ENCODE measurements around the gene ART4.

DNA sequence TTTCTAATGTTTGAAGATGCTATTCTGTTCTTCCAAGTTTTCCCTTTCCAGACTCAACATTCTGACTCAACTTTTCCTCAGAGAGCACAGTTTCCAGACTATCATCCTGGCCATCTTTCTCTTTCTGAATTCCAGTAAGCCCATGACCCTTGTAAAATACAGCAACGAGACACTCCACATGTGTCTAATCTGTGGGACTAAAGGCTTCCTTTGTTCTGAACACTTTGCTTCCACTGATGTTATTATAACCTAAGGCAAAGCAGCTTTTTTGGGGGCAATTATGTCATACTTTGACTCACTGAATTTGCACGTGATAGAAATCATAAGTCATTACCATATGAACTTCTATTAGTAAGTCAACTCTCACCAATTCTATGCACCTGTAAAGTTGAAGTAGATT, 6.3 kb upstream of the ART4 start:
- TF ChIP-seq, protein P1, sequence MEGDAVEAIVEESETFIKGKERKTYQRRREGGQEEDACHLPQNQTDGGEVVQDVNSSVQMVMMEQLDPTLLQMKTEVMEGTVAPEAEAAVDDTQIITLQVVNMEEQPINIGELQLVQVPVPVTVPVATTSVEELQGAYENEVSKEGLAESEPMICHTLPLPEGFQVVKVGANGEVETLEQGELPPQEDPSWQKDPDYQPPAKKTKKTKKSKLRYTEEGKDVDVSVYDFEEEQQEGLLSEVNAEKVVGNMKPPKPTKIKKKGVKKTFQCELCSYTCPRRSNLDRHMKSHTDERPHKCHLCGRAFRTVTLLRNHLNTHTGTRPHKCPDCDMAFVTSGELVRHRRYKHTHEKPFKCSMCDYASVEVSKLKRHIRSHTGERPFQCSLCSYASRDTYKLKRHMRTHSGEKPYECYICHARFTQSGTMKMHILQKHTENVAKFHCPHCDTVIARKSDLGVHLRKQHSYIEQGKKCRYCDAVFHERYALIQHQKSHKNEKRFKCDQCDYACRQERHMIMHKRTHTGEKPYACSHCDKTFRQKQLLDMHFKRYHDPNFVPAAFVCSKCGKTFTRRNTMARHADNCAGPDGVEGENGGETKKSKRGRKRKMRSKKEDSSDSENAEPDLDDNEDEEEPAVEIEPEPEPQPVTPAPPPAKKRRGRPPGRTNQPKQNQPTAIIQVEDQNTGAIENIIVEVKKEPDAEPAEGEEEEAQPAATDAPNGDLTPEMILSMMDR (IDR thresholded peaks at IDR 0.05): no peak
- TF ChIP-seq POLR2AphosphoS5 (IDR thresholded peaks at IDR 0.05; ENCODE audit: low read depth, low read length) (no peak), TCF7L2 (IDR thresholded peaks at IDR 0.05; ENCODE audit: low read depth, low read length) (no peak), SIN3A (IDR thresholded peaks at IDR 0.05; ENCODE audit: borderline replicate concordance, insufficient read depth, low read depth, low read length) (no peak)
- TF ChIP-seq, protein P2, sequence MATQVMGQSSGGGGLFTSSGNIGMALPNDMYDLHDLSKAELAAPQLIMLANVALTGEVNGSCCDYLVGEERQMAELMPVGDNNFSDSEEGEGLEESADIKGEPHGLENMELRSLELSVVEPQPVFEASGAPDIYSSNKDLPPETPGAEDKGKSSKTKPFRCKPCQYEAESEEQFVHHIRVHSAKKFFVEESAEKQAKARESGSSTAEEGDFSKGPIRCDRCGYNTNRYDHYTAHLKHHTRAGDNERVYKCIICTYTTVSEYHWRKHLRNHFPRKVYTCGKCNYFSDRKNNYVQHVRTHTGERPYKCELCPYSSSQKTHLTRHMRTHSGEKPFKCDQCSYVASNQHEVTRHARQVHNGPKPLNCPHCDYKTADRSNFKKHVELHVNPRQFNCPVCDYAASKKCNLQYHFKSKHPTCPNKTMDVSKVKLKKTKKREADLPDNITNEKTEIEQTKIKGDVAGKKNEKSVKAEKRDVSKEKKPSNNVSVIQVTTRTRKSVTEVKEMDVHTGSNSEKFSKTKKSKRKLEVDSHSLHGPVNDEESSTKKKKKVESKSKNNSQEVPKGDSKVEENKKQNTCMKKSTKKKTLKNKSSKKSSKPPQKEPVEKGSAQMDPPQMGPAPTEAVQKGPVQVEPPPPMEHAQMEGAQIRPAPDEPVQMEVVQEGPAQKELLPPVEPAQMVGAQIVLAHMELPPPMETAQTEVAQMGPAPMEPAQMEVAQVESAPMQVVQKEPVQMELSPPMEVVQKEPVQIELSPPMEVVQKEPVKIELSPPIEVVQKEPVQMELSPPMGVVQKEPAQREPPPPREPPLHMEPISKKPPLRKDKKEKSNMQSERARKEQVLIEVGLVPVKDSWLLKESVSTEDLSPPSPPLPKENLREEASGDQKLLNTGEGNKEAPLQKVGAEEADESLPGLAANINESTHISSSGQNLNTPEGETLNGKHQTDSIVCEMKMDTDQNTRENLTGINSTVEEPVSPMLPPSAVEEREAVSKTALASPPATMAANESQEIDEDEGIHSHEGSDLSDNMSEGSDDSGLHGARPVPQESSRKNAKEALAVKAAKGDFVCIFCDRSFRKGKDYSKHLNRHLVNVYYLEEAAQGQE (IDR thresholded peaks at IDR 0.05; ENCODE audit: insufficient read depth in 1 of 2, low read depth in 2 of 2, low read length in 1 of 2): no peak

Data from Panc1 (cell line).